ENCODE results near the gene FOXP1.
A peak's percentile ranks its signal among the peaks of the same experiment; 100 is the strongest.

GRCh38 chr3:71380096-71380495 lies 203.4 kb downstream of the FOXP1 start:
- TF ChIP-seq CTCF (IDR thresholded peaks at IDR 0.05; ENCODE audit: low read length) = peak; percentile 46; the same call in 1 of the 2 replicates
- no peak for TF ChIP-seq EZH2 (IDR thresholded peaks at IDR 0.05; ENCODE audit: borderline replicate concordance, low read length)
